GM12801 (cell line): ENCODE measurements around the gene SFSWAP.

Experiments
- CTCF ChIP-seq: IDR thresholded peaks from one replicate; pipeline ENCODE4 v1.5.1; 2011; ENCODE audit warnings: control low read depth; ENCODE audit not compliant: insufficient read length; ENCODE audit errors: extremely low read depth

Gene SFSWAP

GRCh38 chr12:131783915-131784541 is 73.1 kb downstream of the SFSWAP start:
- TF ChIP-seq CTCF: no peak

- no peak for TF ChIP-seq CTCF
These were observed 74.2 kb downstream of the SFSWAP start for GRCh38 chr12:131784909-131785762.

- no peak for TF ChIP-seq CTCF
These were observed 75.0 kb downstream of the SFSWAP start for GRCh38 chr12:131785763-131786330.

GRCh38 chr12:131786331-131786730 is 75.4 kb downstream of the SFSWAP start:
- TF ChIP-seq CTCF: no peak

- no peak for TF ChIP-seq CTCF
These were observed 76.3 kb downstream of the SFSWAP start for GRCh38 chr12:131787143-131787660.

GRCh38 chr12:131788070-131788469 is 77.2 kb downstream of the SFSWAP start:
- TF ChIP-seq CTCF: no peak

GRCh38 chr12:131789638-131790037 is 78.7 kb downstream of the SFSWAP start:
- no peak for TF ChIP-seq CTCF
